Measurements from ENCODE around the gene COPRS. TPM values are rescaled to one million over a fixed set of nuclear protein-coding genes. Genes with fewer than 3 reads are reported as not detected.

COPRS gene
- total RNA-seq, 1 experiment from 2014 or later = 37.5 TPM

DNA sequence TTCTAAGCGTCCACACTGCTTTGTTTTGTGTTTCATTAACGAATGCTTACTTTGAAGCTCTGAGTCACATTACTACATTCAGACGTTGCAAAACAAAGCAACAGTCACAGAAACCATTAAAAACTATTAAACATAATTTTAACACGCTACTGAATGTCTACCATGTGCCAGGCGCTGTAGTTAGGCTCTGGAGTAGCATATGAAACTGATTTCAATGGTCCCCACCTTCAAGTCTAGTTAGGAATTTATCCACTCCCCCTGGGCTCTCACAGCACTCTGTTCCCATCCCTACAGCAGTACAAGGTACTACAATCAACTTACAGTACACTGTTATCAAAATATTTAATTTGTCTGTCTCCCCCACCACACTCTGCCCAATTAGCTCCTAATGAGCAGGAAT, 41.8 kb upstream of the COPRS start (continued):
- TF ChIP-seq, protein P1, sequence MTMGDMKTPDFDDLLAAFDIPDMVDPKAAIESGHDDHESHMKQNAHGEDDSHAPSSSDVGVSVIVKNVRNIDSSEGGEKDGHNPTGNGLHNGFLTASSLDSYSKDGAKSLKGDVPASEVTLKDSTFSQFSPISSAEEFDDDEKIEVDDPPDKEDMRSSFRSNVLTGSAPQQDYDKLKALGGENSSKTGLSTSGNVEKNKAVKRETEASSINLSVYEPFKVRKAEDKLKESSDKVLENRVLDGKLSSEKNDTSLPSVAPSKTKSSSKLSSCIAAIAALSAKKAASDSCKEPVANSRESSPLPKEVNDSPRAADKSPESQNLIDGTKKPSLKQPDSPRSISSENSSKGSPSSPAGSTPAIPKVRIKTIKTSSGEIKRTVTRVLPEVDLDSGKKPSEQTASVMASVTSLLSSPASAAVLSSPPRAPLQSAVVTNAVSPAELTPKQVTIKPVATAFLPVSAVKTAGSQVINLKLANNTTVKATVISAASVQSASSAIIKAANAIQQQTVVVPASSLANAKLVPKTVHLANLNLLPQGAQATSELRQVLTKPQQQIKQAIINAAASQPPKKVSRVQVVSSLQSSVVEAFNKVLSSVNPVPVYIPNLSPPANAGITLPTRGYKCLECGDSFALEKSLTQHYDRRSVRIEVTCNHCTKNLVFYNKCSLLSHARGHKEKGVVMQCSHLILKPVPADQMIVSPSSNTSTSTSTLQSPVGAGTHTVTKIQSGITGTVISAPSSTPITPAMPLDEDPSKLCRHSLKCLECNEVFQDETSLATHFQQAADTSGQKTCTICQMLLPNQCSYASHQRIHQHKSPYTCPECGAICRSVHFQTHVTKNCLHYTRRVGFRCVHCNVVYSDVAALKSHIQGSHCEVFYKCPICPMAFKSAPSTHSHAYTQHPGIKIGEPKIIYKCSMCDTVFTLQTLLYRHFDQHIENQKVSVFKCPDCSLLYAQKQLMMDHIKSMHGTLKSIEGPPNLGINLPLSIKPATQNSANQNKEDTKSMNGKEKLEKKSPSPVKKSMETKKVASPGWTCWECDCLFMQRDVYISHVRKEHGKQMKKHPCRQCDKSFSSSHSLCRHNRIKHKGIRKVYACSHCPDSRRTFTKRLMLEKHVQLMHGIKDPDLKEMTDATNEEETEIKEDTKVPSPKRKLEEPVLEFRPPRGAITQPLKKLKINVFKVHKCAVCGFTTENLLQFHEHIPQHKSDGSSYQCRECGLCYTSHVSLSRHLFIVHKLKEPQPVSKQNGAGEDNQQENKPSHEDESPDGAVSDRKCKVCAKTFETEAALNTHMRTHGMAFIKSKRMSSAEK (CRISPR knock-in tag; IDR thresholded peaks at IDR 0.05; ENCODE audit: borderline replicate concordance) = no peak
- no peak for TF ChIP-seq GABPB1 (CRISPR knock-in tag; IDR thresholded peaks at IDR 0.05)
- TF ChIP-seq FOXJ3 (CRISPR knock-in tag; IDR thresholded peaks at IDR 0.05; ENCODE audit: borderline replicate concordance) = no peak

DNA sequence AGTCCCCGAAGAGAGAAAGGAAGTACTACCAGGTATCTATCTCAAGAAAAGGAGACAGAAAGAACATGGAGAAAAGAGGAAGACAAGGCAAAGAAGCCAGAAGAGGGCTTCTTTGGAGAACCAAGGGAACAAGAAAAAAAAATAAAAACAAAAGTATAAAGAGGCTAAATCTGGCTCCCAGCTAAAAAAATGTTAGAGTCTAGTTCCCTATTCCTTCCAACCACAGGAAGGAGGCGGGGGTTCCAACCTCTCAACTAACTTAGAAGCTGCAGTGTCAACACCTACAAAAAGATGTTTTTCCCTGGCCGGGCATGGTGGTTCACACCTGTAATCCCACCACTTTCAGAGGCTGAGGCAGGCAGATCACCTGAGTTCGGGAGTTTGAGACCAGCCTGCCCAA, 29.1 kb upstream of the COPRS start:
- DNase-seq (ENCODE audit: low spot score) (no peak), ATAC-seq (no peak)
- H3K36me3 Mint-ChIP-seq = peaks cover 66% of the 10 kb centered on the region
- no peaks in the 10 kb centered on the region for H3K9me3 Mint-ChIP-seq
- H3K27me3 Mint-ChIP-seq (ENCODE audit: low read depth) = no peaks in the 10 kb centered on the region
- H3K4me3 Mint-ChIP-seq = no peak overlapping the region
- no peak overlapping the region for H3K27ac Mint-ChIP-seq
- POLR2A ChIA-PET = no interaction called here
- H3K4me1 Mint-ChIP-seq = no peaks in the 10 kb centered on the region
- TF ChIP-seq, protein P1 (CRISPR knock-in tag; IDR thresholded peaks at IDR 0.05; ENCODE audit: borderline replicate concordance) = no peak
- TF ChIP-seq GTF2I (CRISPR knock-in tag; conservative IDR thresholded peaks at IDR 0.05) (no peak), ZBTB21 (CRISPR knock-in tag; IDR thresholded peaks at IDR 0.05; ENCODE audit: borderline replicate concordance) (no peak), OVOL2 (CRISPR knock-in tag; IDR thresholded peaks at IDR 0.05; ENCODE audit: borderline replicate concordance) (no peak), CREB1 (CRISPR knock-in tag; IDR thresholded peaks at IDR 0.05) (no peak), NFE2L1 (CRISPR knock-in tag; IDR thresholded peaks at IDR 0.05) (no peak), TEAD1 (CRISPR knock-in tag; IDR thresholded peaks at IDR 0.05) (no peak)
- TF ChIP-seq, protein P2, sequence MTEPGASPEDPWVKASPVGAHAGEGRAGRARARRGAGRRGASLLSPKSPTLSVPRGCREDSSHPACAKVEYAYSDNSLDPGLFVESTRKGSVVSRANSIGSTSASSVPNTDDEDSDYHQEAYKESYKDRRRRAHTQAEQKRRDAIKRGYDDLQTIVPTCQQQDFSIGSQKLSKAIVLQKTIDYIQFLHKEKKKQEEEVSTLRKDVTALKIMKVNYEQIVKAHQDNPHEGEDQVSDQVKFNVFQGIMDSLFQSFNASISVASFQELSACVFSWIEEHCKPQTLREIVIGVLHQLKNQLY (CRISPR knock-in tag; IDR thresholded peaks at IDR 0.05) = no peak
- TF ChIP-seq, protein P3, sequence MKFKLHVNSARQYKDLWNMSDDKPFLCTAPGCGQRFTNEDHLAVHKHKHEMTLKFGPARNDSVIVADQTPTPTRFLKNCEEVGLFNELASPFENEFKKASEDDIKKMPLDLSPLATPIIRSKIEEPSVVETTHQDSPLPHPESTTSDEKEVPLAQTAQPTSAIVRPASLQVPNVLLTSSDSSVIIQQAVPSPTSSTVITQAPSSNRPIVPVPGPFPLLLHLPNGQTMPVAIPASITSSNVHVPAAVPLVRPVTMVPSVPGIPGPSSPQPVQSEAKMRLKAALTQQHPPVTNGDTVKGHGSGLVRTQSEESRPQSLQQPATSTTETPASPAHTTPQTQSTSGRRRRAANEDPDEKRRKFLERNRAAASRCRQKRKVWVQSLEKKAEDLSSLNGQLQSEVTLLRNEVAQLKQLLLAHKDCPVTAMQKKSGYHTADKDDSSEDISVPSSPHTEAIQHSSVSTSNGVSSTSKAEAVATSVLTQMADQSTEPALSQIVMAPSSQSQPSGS (CRISPR knock-in tag; IDR thresholded peaks at IDR 0.05; ENCODE audit: borderline replicate concordance, low read depth) = no peak
- CTCF ChIA-PET = no interaction called here

DNA sequence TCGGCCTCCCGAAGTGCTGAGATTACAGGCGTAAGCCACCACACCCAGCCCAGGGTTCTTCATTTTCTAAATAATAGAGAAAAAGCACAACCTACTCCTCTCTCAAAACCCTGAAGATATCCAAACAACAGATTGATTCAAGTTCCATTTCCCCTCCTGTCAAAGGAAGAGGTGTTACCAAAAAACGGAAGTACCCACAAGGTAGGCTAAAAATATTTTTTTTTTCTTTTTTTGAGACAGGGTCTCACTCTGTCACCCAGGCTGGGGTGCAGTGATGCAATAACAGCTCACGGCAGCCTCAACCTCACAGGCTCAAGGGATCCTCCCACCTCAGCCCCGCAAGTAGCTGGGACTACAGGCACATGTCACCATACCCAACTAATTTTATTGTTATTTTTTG, 23.5 kb upstream of the COPRS start:
- Mint-ChIP-seq H3K27me3 (ENCODE audit: low read depth) (no peaks in the 10 kb centered on the region), H3K4me3 (no peak overlapping the region), H3K4me1 (no peaks in the 10 kb centered on the region), H3K36me3 (peaks cover 69% of the 10 kb centered on the region), H3K27ac (no peak overlapping the region), H3K9me3 (no peaks in the 10 kb centered on the region)
- POLR2A ChIA-PET = no interaction called here
- no peak for ATAC-seq
- CTCF ChIA-PET = no interaction called here
- DNase-seq (ENCODE audit: low spot score) = no peak
- TF ChIP-seq, protein P4, sequence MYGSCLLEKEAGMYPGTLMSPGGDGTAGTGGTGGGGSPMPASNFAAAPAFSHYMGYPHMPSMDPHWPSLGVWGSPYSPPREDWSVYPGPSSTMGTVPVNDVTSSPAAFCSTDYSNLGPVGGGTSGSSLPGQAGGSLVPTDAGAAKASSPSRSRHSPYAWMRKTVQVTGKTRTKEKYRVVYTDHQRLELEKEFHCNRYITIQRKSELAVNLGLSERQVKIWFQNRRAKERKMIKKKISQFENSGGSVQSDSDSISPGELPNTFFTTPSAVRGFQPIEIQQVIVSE (CRISPR knock-in tag; IDR thresholded peaks at IDR 0.05; ENCODE audit: borderline replicate concordance) = no peak
- no peak for TF ChIP-seq RORB (CRISPR knock-in tag; IDR thresholded peaks at IDR 0.05)
- TF ChIP-seq NFE2L1 (CRISPR knock-in tag; IDR thresholded peaks at IDR 0.05) = no peak
- TF ChIP-seq CREM (CRISPR knock-in tag; IDR thresholded peaks at IDR 0.05) = no peak
- no peak for TF ChIP-seq OVOL2 (CRISPR knock-in tag; IDR thresholded peaks at IDR 0.05; ENCODE audit: borderline replicate concordance)
- TF ChIP-seq, protein P5, sequence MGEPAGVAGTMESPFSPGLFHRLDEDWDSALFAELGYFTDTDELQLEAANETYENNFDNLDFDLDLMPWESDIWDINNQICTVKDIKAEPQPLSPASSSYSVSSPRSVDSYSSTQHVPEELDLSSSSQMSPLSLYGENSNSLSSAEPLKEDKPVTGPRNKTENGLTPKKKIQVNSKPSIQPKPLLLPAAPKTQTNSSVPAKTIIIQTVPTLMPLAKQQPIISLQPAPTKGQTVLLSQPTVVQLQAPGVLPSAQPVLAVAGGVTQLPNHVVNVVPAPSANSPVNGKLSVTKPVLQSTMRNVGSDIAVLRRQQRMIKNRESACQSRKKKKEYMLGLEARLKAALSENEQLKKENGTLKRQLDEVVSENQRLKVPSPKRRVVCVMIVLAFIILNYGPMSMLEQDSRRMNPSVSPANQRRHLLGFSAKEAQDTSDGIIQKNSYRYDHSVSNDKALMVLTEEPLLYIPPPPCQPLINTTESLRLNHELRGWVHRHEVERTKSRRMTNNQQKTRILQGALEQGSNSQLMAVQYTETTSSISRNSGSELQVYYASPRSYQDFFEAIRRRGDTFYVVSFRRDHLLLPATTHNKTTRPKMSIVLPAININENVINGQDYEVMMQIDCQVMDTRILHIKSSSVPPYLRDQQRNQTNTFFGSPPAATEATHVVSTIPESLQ (CRISPR knock-in tag; IDR thresholded peaks at IDR 0.05) = no peak
- no peak for TF ChIP-seq ESRRA (CRISPR knock-in tag; IDR thresholded peaks at IDR 0.05; ENCODE audit: borderline replicate concordance)
- TF ChIP-seq, protein P6, sequence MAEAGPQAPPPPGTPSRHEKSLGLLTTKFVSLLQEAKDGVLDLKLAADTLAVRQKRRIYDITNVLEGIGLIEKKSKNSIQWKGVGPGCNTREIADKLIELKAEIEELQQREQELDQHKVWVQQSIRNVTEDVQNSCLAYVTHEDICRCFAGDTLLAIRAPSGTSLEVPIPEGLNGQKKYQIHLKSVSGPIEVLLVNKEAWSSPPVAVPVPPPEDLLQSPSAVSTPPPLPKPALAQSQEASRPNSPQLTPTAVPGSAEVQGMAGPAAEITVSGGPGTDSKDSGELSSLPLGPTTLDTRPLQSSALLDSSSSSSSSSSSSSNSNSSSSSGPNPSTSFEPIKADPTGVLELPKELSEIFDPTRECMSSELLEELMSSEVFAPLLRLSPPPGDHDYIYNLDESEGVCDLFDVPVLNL (CRISPR knock-in tag; IDR thresholded peaks at IDR 0.05; ENCODE audit: borderline replicate concordance, low read depth) = no peak
- TF ChIP-seq NR1H2 (CRISPR knock-in tag; IDR thresholded peaks at IDR 0.05) = no peak
- TF ChIP-seq ETV6 (CRISPR knock-in tag; IDR thresholded peaks at IDR 0.05) = no peak
